Measurements from ENCODE around the gene SHBG.

DNA sequence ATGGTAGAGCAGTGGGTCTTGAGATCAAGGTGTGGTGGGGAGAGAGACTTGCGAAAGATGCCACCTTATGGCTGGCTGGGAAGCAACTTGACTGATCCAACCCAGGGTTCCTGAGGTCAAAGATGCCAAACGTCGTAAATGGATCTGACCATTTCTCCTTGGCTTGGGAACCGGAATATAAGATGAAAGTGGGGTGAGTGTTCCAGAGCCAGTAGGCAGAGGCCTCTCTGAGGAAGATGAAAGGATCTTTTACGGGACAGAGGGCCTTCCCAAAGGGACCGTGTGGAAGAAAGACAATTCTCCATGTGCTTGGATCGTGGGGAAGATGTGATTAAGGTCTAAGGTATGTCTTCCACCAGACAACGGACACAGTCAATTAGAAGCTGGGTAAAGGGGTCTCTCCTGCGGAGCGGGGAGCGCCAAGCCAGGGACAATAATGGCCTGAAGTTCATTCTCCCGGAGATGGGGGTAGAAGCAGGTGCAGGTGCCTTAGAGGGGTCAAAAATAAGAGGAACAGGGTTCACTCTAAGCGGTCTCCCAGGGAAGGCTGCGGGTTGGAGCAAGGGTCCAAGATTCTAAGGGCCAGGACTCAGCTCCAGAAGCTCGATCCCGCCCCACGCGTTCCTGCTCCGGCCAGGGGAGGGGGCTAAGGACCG, 16.0 kb upstream of the SHBG start:
- TF ChIP-seq CTCF (IDR thresholded peaks at IDR 0.05) (no peak), POLR2A (IDR thresholded peaks at IDR 0.05) (peak in 1 of 2 donors; percentile 11)

All from Peyer's patch (tissue), 4 donors.